Measurements from ENCODE around the gene GLYR1.
A peak's percentile ranks its signal among the peaks of the same experiment; 100 is the strongest.

The GLYR1 gene

DNA sequence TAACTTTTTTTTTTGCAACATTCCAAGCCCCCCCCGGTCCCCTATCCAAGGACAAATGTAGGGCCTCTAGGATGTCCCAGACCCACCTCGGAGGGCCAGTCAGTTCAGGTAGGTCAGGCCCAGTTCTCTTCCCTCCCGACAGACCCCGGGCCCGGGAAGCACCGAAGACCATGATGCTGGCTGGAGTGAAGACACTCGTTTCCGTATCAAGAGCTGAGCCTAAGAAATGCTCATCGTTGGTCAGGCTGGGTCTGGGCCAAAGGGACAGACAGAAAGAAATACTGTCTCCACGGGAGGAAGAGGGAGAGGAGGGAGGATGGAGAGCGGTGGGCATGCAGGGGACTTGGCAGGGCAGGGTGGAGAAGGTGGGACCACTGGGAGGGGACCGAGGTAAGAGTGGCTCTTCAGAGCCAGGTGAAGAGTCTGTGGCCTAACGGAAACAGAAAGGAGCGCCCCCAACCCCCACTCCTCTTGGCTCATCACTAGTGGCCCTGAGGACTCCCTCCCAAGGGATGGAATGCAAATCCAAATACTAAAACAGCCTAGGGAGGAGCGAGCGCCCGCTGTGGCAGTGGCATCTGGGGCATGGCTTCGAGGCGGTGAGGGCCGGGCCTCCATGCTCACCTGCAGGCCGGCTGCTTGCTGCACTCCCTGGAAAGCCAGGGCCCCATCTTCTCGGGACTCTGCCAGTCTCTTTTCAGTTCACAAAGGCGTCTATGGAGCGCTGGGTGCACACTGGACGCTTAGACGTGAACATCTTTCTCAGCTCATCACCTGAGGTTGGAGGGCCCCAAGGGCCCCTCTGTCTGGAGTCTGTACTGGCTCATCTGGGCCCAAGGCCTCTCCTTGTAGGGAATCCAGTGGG is 43.0 kb downstream of the GLYR1 start:
- in situ Hi-C loops (cut with HindIII; ENCODE audit: low pct_unique_long_range_greater_than_20kb, low sequenced_read_pairs): no loop called here
- DNase-seq (ENCODE audit: low read depth in 1 of 2, low spot score in 1 of 2): no peak
- no peak for TF ChIP-seq JUND (IDR thresholded peaks at IDR 0.05; ENCODE audit: low read depth)

DNA sequence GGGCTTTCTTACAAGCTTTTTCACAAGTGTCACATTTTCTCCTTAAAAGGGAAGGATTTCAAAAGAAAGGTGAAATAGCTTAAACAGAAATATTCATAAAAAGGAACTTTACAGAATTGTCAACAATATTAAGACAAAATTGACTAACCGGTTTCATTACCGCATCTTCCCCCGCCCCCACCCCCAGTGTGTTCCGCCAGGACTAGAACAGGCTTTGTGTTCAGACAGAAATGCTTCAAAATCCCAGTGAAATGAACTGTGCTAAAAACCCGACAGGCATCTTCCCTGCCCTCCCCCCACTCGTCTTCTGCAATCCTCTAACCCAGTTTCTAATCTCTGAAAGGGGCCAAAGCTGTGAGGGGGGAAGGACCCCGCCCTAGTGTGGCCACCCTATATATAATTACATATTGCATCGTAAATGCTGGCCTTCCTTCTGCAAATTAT is 43.7 kb downstream of the GLYR1 start:
- DNase-seq (ENCODE audit: low read depth in 1 of 2, low spot score in 1 of 2): no peak
- in situ Hi-C loops (cut with HindIII; ENCODE audit: low pct_unique_long_range_greater_than_20kb, low sequenced_read_pairs): no loop called here
- no peak for TF ChIP-seq JUND (IDR thresholded peaks at IDR 0.05; ENCODE audit: low read depth)

DNA sequence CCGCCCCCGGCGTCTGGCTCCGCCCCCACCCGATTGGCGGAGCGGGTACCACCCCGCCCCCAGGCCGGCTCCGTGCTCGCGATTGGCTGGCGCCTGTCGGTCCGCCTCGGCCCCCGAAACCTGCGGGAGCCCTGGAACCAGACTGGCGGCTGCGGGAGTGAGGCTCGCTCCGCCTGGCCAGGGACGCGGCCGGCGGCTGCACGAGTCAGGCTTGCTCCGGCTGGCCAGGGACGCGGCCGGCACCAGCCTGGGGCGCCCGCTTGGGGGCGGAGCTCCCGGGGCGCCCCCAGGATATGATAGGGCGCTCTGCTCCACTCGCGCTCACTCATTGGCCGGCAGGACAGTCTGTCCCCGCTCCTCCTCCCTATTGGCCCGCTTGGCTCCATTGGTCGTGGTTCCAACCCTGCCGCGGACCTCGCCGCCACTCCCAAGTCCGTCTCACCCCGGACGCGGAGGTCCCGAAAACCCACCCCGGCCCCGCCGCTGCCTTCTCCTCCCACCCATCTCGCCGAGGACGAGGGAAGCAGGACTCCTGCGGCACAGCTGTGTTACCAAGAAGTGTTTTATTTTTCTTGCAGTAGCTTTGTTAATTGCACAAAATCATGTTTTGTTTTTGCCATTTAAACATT is 44.3 kb downstream of the GLYR1 start:
- peak; percentile 96 for DNase-seq (ENCODE audit: low read depth in 1 of 2, low spot score in 1 of 2)
- in situ Hi-C loops (cut with HindIII; ENCODE audit: low pct_unique_long_range_greater_than_20kb, low sequenced_read_pairs): no loop called here
- no peak for TF ChIP-seq JUND (IDR thresholded peaks at IDR 0.05; ENCODE audit: low read depth)

DNA sequence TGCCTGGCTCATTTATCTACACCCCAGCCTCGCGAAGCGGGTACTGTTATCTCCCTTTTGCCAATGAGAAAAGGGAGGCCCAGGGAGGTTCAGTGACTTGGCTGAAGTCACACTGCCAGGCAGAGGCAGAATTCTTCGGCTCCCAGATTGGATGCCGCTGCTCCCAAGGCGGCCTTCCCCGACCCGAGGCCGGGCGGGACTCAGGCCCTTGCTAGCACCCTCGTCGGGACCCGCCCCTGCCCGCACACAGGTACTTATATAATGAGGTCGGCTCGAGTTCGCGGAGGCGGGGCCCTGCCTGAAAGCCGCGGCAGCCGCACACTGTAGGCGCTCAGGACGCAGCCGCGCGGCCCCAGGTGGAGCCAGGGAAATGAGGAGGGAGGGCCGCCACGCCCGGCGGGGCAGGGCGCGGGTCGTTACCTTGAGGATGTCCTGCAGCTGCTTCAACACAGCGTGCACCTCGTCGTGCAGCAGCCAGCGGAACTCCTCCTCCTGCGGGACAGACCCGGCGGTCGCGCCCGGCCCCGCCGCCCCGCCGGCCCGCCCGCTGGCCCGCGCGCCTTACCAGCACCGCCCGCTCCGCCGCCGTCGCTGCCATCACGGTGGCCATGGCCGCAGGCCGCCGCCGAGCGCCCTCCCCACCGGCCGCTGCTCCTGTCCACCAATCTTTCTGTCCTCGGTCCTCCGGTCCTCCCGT is 45.0 kb downstream of the GLYR1 start, which contains the start of gene ROGDI:
TSS of gene ROGDI (minus strand) at position 672 of the 697 bp plus-strand sequence. CDS start at position 610, 62 bp downstream.
- DNase-seq (ENCODE audit: low read depth in 1 of 2, low spot score in 1 of 2): peak; percentile 83 to 96
- no peak for TF ChIP-seq JUND (IDR thresholded peaks at IDR 0.05; ENCODE audit: low read depth)
- in situ Hi-C loops (cut with HindIII; ENCODE audit: low pct_unique_long_range_greater_than_20kb, low sequenced_read_pairs): no loop called here

DNA sequence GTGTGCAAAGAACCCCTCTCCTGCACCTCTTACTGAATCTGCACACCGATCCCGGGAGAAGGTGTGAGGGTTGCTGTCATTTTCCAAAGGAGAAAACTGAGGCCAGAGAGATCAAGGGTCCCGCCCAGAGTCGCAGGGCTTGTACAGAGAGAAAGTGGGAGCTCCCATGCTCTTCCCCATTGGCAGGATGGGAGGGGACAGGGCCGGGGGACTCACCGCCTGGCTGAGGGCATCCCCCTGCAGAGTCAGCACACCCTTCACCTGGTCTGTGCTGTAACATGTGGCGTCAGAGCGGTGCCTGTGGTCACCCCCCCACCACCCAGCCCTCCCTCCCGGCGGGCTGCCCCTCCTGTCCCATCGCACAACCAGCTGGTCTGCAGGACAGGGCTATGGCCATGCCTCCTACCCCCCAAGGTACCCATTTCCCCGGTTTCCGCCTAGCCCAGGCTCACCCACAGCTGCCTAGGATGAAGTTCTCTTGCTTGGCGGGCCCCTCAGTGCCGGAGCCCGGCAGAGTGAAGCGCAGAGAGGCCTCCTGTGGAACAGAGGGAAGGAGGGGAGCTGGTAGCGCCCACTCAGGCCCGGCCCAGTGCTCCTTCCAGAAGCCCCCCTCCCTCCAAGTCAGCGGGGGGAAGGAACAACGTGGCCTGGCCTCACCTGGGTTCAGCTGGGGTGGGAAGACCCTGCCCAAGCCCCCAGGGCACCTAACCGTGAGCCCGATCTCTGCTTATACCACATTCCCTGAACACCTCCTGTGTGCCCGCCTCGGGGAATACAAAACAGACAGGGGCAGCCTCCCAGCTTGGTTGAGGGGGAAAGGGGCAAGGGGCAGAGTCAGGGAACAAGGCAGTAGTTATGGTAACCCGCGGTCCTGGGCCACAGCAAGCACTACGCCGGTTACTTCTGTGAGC is 45.8 kb downstream of the GLYR1 start:
- DNase-seq (ENCODE audit: low read depth in 1 of 2, low spot score in 1 of 2): no peak
- TF ChIP-seq JUND (IDR thresholded peaks at IDR 0.05; ENCODE audit: low read depth): no peak
- in situ Hi-C loops (cut with HindIII; ENCODE audit: low pct_unique_long_range_greater_than_20kb, low sequenced_read_pairs): no loop called here

DNA sequence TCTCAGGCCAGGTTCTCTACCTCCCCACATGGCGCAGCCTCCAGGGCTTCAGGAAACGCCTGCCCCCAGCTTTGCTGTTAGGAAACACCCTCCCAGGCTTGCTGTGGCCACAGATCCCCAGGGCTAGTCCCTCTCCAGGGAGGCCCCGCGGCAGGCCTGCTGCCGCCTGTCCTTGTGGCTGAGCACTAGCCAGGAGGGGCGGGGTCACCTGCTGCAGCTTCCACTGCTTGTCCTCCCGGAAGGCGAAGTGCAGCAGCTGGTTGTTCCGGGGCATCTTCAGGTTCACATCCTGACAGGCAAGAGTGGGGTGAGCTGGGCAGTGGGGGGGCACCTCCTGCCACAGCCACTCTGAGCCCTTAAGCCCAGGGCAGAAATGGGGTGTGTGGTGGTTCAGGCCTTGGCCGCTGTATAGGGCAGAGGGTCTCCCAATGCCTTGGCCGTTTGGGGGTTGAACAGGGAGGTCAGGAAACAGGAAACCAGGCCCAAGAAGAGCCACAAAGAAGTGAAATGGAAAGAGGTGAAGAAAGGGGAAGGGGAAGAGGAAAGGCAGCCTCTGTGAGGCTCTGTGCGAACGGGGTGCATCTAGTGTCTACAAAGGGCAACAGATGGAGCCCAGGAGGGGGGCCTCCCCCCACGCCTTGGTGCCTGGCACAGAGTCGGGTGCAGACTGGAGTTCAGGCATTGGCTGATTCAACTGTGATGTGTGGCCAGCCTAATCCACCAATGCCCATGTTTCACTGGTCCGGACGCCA is 46.6 kb downstream of the GLYR1 start:
- in situ Hi-C loops (cut with HindIII; ENCODE audit: low pct_unique_long_range_greater_than_20kb, low sequenced_read_pairs): no loop called here
- peak in 1 of 2 experiments; percentile 39 for DNase-seq (ENCODE audit: low read depth in 1 of 2, low spot score in 1 of 2)

DNA sequence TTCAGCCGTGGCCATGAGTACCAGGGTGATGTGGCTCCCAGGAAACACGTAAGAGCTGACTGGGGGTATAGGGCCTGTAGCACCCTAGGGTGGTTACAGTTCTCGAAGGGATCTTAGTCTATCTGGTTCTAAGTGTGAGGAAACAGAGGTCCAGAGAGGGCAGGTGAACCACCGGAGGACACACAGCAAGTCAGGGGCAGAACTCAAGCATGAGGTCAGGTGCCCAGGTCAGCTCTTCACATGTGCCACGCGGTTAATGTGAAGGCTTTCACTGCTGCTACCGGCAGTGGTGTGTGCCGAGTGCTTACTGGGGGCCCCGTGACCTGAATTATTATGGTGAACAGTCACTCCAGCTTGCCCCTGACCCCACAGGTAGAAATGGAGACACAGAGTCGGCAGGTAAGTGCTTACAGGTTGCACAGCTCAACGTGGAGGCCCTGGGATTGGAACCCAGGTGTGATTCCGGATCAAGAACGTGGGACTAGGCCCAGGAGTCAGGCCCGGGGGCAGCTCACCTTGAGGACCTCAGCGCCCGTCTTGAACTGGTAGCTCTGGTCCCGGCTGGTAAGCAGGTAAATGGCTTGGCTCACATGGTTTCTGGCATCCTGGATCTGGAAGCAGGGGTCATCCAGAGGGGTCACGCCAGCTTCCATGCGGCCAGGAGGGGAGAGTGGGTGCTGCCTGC is 47.8 kb downstream of the GLYR1 start:
- TF ChIP-seq JUND (IDR thresholded peaks at IDR 0.05; ENCODE audit: low read depth): no peak
- DNase-seq (ENCODE audit: low read depth in 1 of 2, low spot score in 1 of 2): no peak
- in situ Hi-C loops (cut with HindIII; ENCODE audit: low pct_unique_long_range_greater_than_20kb, low sequenced_read_pairs): no loop called here

More for the DNA sequence above, 46.6 kb downstream of the GLYR1 start:
- TF ChIP-seq JUND (IDR thresholded peaks at IDR 0.05; ENCODE audit: low read depth): no peak

DNA sequence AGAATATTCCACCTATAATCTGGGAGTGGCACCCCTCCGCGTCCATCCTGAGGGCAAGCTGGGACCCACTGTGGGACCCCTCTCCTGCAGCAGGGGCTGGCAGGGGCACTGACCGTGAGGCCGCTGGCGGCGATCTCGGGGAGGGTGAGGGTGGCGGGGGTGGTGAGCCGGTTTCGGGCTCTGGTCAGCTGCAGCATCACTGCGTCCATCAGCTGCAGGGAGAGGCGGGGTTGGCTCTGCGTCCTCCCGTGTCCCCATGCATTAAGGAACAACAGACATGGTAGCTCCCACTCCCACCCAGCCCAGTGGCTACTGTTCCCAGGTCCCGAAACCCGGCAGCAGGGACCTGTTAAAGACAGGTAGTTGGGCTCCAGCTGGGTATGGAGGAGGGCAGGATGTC is 48.6 kb downstream of the GLYR1 start:
- in situ Hi-C loops (cut with HindIII; ENCODE audit: low pct_unique_long_range_greater_than_20kb, low sequenced_read_pairs): no loop called here
- no peak for TF ChIP-seq JUND (IDR thresholded peaks at IDR 0.05; ENCODE audit: low read depth)
- no peak for DNase-seq (ENCODE audit: low read depth in 1 of 2, low spot score in 1 of 2)

DNA sequence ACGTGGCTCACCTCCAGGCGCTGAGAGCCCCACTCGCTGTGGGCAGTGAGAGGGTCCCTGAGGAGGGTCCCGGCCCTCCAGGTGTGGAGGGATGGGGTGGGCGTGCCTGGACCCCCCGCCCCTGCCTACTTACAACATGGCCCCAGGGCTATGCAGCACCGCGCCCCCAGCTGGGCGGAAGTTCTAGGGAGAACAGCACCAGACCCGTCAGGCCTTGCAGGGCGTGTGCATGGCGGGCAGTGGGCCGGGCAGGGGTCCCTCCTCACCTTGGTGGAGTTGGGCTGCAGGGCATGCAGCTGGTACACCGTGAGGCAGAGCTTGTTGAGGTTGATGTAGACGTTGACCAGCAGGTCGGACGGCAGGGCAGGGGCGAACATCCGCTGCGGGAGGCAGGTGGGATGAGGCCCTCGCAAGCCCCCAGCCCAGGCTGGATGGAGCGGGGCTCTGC is 49.3 kb downstream of the GLYR1 start:
- in situ Hi-C loops (cut with HindIII; ENCODE audit: low pct_unique_long_range_greater_than_20kb, low sequenced_read_pairs): no loop called here
- TF ChIP-seq JUND (IDR thresholded peaks at IDR 0.05; ENCODE audit: low read depth): no peak
- no peak for DNase-seq (ENCODE audit: low read depth in 1 of 2, low spot score in 1 of 2)

DNA sequence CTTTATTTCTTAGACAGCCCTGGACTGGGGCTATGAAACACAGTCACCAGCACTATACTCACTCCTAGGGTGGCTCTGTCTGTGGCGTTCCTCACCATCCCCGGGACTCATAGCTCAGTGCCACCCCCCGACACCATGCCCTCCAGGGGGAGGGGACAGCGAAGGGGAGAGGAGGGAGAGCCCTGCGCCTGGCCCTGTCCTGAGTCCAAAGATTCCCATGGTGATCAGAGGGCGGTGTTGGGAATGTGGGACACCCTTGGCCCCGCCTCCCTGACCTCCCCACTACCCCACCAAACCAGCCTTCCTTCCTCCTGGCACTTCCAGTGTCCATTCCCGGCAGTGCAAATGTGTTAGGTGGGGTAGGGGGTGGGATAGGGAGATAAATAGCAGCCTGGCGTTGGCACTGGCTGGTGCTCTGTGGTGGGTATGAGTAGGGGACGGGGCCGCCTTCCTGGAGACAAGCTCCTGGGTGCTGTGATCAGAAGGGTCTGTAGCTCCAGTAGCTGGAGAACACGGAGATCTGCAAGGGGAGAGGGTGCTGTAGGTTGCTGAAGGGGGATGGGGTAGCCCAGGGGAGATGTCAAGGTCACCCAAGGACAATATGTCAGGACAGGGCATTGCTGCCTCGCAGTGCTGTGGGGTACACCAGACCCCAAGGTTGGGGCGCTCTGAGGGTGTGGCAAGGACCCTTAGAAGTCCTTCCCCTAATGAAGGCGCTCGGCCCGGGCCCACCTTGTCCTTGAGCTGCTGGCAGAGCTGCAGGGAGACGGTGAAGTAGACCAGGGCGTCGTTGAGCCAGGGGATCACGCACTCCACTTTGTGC is 49.9 kb downstream of the GLYR1 start:
- in situ Hi-C loops (cut with HindIII; ENCODE audit: low pct_unique_long_range_greater_than_20kb, low sequenced_read_pairs): no loop called here
- no peak for TF ChIP-seq JUND (IDR thresholded peaks at IDR 0.05; ENCODE audit: low read depth)
- DNase-seq (ENCODE audit: low read depth in 1 of 2, low spot score in 1 of 2): no peak

Measured in T47D (cell line).